Vagina (tissue), 2 donors: ENCODE results near the gene CMSS1. TPM values are rescaled to one million over a fixed set of nuclear protein-coding genes. Genes with fewer than 3 reads are reported as not detected.

Experiments
- DNase-seq, 2 donors: peaks; one replicate each; pipeline ENCODE4 v3.0.0-alpha.2; 2017; ENCODE audit errors: extremely low spot score in 2 of 2
- H3K27ac ChIP-seq: fragments of 200-600 bp; sonication (generic); one replicate; pipeline ENCODE4 v1.5.1; 2019
- H3K27me3 ChIP-seq: fragments of 200-600 bp; sonication (generic); one replicate; pipeline ENCODE4 v1.5.1; 2019
- H3K36me3 ChIP-seq, 2 donors: fragments of 200-600 bp; sonication (generic); one replicate each; pipeline ENCODE4 v1.5.1; 2017 to 2019
- H3K4me1 ChIP-seq: fragments of 200-600 bp; sonication (generic); one replicate; pipeline ENCODE4 v1.5.1; 2019
- H3K4me3 ChIP-seq, 2 donors: fragments of 200-600 bp; sonication (generic); 1 replicate in 1 of 2; 2 replicates in 1 of 2; pipeline ENCODE4 v1.5.1; 2016 to 2019
- H3K9me3 ChIP-seq: fragments of 200-600 bp; sonication (generic); one replicate; pipeline ENCODE4 v1.5.1; 2019
- CTCF ChIP-seq, 3 experiments: fragments of 450-650 bp in 2 of 3; fragments of 200-600 bp in 1 of 3; sonication (generic) in 1 of 3; IDR thresholded peaks; one replicate each; pipeline ENCODE4 v1.5.1; 2017 to 2019; ENCODE audit warnings: antibody characterized with exemption in 3 of 3, mild to moderate bottlenecking in 2 of 3, moderate library complexity in 2 of 3
- POLR2A ChIP-seq, 2 donors: fragments of 450-650 bp; IDR thresholded peaks; one replicate each; pipeline ENCODE4 v1.6.1; 2017; ENCODE audit warnings: antibody characterized with exemption in 2 of 2, mild to moderate bottlenecking in 2 of 2, moderate library complexity in 2 of 2
- POLR2AphosphoS5 ChIP-seq, 2 donors: sonication (generic); formaldehyde crosslinking; IDR thresholded peaks; one replicate each; pipeline ENCODE4 v1.9.0; 2017; ENCODE audit warnings: antibody characterized with exemption in 2 of 2, mild to moderate bottlenecking in 2 of 2, low read depth in 1 of 2; ENCODE audit not compliant: insufficient read depth in 1 of 2
- intact Hi-C: fragments of 100-400 bp; cut with DNase I; formaldehyde crosslinking; loops from one replicate; pipeline ENCODE4 v1.15.1; 2023
- total RNA-seq: library from RNA; depleted of rRNA; stranded (reverse); fragments of >200 nt; gene quantifications from one replicate; pipeline ENCODE4 v1.2.3, GENCODE V29; 2016

CMSS1 gene
- total RNA-seq, 1 donor from 2014 or later = 21.4 TPM

- intact Hi-C loops = loop anchor here (10.0 kb wide), 1 partner anchor 306 kb away; no protein-coding TSS in a partner anchor
- H3K36me3 ChIP-seq = no peaks in the 10 kb centered on the region
- TF ChIP-seq POLR2A (IDR thresholded peaks at IDR 0.05) (no peak), POLR2AphosphoS5 (IDR thresholded peaks at IDR 0.05; ENCODE audit: insufficient read depth in 1 of 2, low read depth in 1 of 2) (no peak), CTCF (IDR thresholded peaks at IDR 0.05) (no peak)
- H3K4me1 ChIP-seq = peaks cover 12% of the 10 kb centered on the region
- DNase-seq = no peak
- no peaks in the 10 kb centered on the region for H3K27me3 ChIP-seq
- H3K4me3 ChIP-seq = no peak overlapping the region
- H3K27ac ChIP-seq = peak overlapping the region; percentile 60
- no peaks in the 10 kb centered on the region for H3K9me3 ChIP-seq
Measured at GRCh38 chr3:100150473-100150872, 332.8 kb downstream of the CMSS1 start.

- H3K9me3 ChIP-seq = peaks cover 3% of the 10 kb centered on the region
- intact Hi-C loops = loop anchor here (10.0 kb wide), 1 partner anchor 306 kb away; no protein-coding TSS in a partner anchor
- TF ChIP-seq POLR2AphosphoS5 (IDR thresholded peaks at IDR 0.05; ENCODE audit: insufficient read depth in 1 of 2, low read depth in 1 of 2) (no peak), CTCF (IDR thresholded peaks at IDR 0.05) (no peak), POLR2A (IDR thresholded peaks at IDR 0.05) (no peak)
- no peak for DNase-seq
- no peak overlapping the region for H3K4me3 ChIP-seq
- peak overlapping the region; percentile 44 for H3K27ac ChIP-seq
- H3K4me1 ChIP-seq = peaks cover 12% of the 10 kb centered on the region
- no peaks in the 10 kb centered on the region for H3K27me3 ChIP-seq
- H3K36me3 ChIP-seq = no peaks in the 10 kb centered on the region
Measured at GRCh38 chr3:100151024-100151707, 333.5 kb downstream of the CMSS1 start.

- Histone ChIP-seq H3K4me3 (no peak overlapping the region), H3K27me3 (no peaks in the 10 kb centered on the region), H3K27ac (no peak overlapping the region), H3K4me1 (peaks cover 23% of the 10 kb centered on the region), H3K9me3 (peaks cover 3% of the 10 kb centered on the region), H3K36me3 (no peaks in the 10 kb centered on the region)
- DNase-seq = no peak
- intact Hi-C loops = loop anchor here (10.0 kb wide), 1 partner anchor 309 kb away; no protein-coding TSS in a partner anchor
- TF ChIP-seq POLR2AphosphoS5 (IDR thresholded peaks at IDR 0.05; ENCODE audit: insufficient read depth in 1 of 2, low read depth in 1 of 2) (no peak), POLR2A (IDR thresholded peaks at IDR 0.05) (no peak), CTCF (IDR thresholded peaks at IDR 0.05) (no peak)
Measured at GRCh38 chr3:100154171-100154570, 336.5 kb downstream of the CMSS1 start.

- Histone ChIP-seq H3K4me1 (peaks cover 25% of the 10 kb centered on the region), H3K27ac (no peak overlapping the region), H3K9me3 (peaks cover 3% of the 10 kb centered on the region), H3K36me3 (no peaks in the 10 kb centered on the region), H3K4me3 (no peak overlapping the region), H3K27me3 (no peaks in the 10 kb centered on the region)
- DNase-seq = no peak
- no peak for TF ChIP-seq CTCF (IDR thresholded peaks at IDR 0.05)
- no peak for TF ChIP-seq POLR2A (IDR thresholded peaks at IDR 0.05)
- TF ChIP-seq POLR2AphosphoS5 (IDR thresholded peaks at IDR 0.05; ENCODE audit: insufficient read depth in 1 of 2, low read depth in 1 of 2) = no peak
- intact Hi-C loops = loop anchor here (10.0 kb wide), 1 partner anchor 310 kb away; no protein-coding TSS in a partner anchor
Measured at GRCh38 chr3:100155128-100155527, 337.5 kb downstream of the CMSS1 start.

GRCh38 chr3:100155590-100155989 is 337.9 kb downstream of the CMSS1 start:
- Histone ChIP-seq H3K4me1 (peaks cover 22% of the 10 kb centered on the region), H3K27ac (no peak overlapping the region), H3K9me3 (peaks cover 3% of the 10 kb centered on the region), H3K27me3 (no peaks in the 10 kb centered on the region), H3K4me3 (no peak overlapping the region), H3K36me3 (no peaks in the 10 kb centered on the region)
- intact Hi-C loops = loop anchor here (10.0 kb wide), 1 partner anchor 311 kb away; no protein-coding TSS in a partner anchor
- no peak for TF ChIP-seq CTCF (IDR thresholded peaks at IDR 0.05)
- no peak for TF ChIP-seq POLR2AphosphoS5 (IDR thresholded peaks at IDR 0.05; ENCODE audit: insufficient read depth in 1 of 2, low read depth in 1 of 2)
- no peak for TF ChIP-seq POLR2A (IDR thresholded peaks at IDR 0.05)
- DNase-seq = no peak
